Mucosa of descending colon (tissue), 3 donors: Measurements from ENCODE around the gene PRDM1. TPM values are rescaled to one million over a fixed set of nuclear protein-coding genes. Genes with fewer than 3 reads are reported as not detected.

ENCODE experiments used
- ATAC-seq: fragments of 200-7000 bp; cut with Tn5 transposase; one replicate; pipeline ENCODE4 v1.9.1; 2020; ENCODE audit warnings: mild to moderate bottlenecking, moderate library complexity
- DNase-seq, 3 donors: peaks; one replicate each; pipeline ENCODE4 v3.0.0-alpha.2; 2020
- H3K36me3 ChIP-seq: fragments of 200-600 bp; one replicate; pipeline ENCODE4 v1.8.0; 2021; ENCODE audit warnings: low read depth, mild to moderate bottlenecking
- H3K4me1 ChIP-seq: fragments of 200-600 bp; one replicate; pipeline ENCODE4 v1.8.0; 2021; ENCODE audit warnings: low read depth, mild to moderate bottlenecking
- H3K4me3 ChIP-seq: fragments of 200-600 bp; one replicate; pipeline ENCODE4 v1.8.0; 2021; ENCODE audit warnings: mild to moderate bottlenecking
- H3K9me3 ChIP-seq: fragments of 200-600 bp; one replicate; pipeline ENCODE4 v1.8.0; 2021; ENCODE audit warnings: mild to moderate bottlenecking
- CTCF ChIP-seq: fragments of 200-600 bp; IDR thresholded peaks from one replicate; pipeline ENCODE4 v1.8.0; 2022; ENCODE audit warnings: antibody characterized with exemption, mild to moderate bottlenecking
- intact Hi-C, 2 donors: fragments of 100-400 bp; cut with DNase I in 1 of 2; cut with micrococcal nuclease in 1 of 2; formaldehyde crosslinking; loops; one replicate each; pipeline versions ENCODE4 v1.11.0 to v1.11.1; 2022; cut with DNase I, micrococcal nuclease
- total RNA-seq, 3 donors: library from RNA; stranded (reverse); fragmentation: NEBNext Ultra II Directional in 2 of 3; extraction: Animal tissue kit (Norgen Biotek cat#: 25700) in 2 of 3; gene quantifications; one replicate each; pipeline versions ENCODE4 v1.2.1 to v1.2.4, GENCODE V29; 2021 to 2023
- donor health status: DM: no; HTN: no; CAD: no; lungs with moderate emphysema.
- donor health status: DM: no; HTN: no; CAD: no.
- donor health status: DM: no; HTN: yes; CAD: no.

PRDM1 gene
- total RNA-seq, 3 donors from 2014 or later, result 10.5 to 30.7 (median 23.4) TPM

GRCh38 chr6:106126482-106126881, 40.3 kb downstream of the PRDM1 start:
- TF ChIP-seq CTCF, result no peak
- Histone ChIP-seq H3K36me3 (no peaks in the 10 kb centered on the region), H3K4me3 (no peak overlapping the region), H3K4me1 (peaks cover 20% of the 10 kb centered on the region), H3K9me3 (no peaks in the 10 kb centered on the region)
- intact Hi-C loops, result no loop called here
- DNase-seq (no peak), ATAC-seq (no peak)

- peaks cover 20% of the 10 kb centered on the region for H3K4me1 ChIP-seq
- no peaks in the 10 kb centered on the region for H3K36me3 ChIP-seq
- TF ChIP-seq CTCF, result no peak
- DNase-seq (peak in 1 of 3 donors; percentile 53), ATAC-seq (peak; percentile 73)
- intact Hi-C loops, result no loop called here
- no peaks in the 10 kb centered on the region for H3K9me3 ChIP-seq
- no peak overlapping the region for H3K4me3 ChIP-seq
Observed at GRCh38 chr6:106128981-106129781, 43.0 kb downstream of the PRDM1 start.

- TF ChIP-seq CTCF, result no peak
- H3K36me3 ChIP-seq, result no peaks in the 10 kb centered on the region
- no peak for DNase-seq
- H3K4me3 ChIP-seq, result no peak overlapping the region
- intact Hi-C loops, result no loop called here
- no peaks in the 10 kb centered on the region for H3K9me3 ChIP-seq
- H3K4me1 ChIP-seq, result peaks cover 12% of the 10 kb centered on the region
- no peak for ATAC-seq
Observed at GRCh38 chr6:106132153-106132698, 46.1 kb downstream of the PRDM1 start.

- no peak for DNase-seq
- intact Hi-C loops, result no loop called here
- Histone ChIP-seq H3K36me3 (no peaks in the 10 kb centered on the region), H3K4me3 (no peak overlapping the region), H3K4me1 (peaks cover 12% of the 10 kb centered on the region), H3K9me3 (no peaks in the 10 kb centered on the region)
- no peak for ATAC-seq
- TF ChIP-seq CTCF, result no peak
Observed at GRCh38 chr6:106133040-106133439, 46.9 kb downstream of the PRDM1 start.

GRCh38 chr6:106134087-106134770, 48.1 kb downstream of the PRDM1 start:
- Histone ChIP-seq H3K4me1 (peaks cover 7% of the 10 kb centered on the region), H3K36me3 (no peaks in the 10 kb centered on the region), H3K4me3 (no peak overlapping the region), H3K9me3 (no peaks in the 10 kb centered on the region)
- DNase-seq (no peak), ATAC-seq (peak; percentile 26)
- intact Hi-C loops, result no loop called here
- no peak for TF ChIP-seq CTCF
